ENCODE measurements around the gene SERINC2.
"Not testable (repeated sequence)": the region's sequence is repeated elsewhere in the genome, so short reads cannot be mapped to it uniquely, and the experiment has no call there.

The SERINC2 gene

DNA sequence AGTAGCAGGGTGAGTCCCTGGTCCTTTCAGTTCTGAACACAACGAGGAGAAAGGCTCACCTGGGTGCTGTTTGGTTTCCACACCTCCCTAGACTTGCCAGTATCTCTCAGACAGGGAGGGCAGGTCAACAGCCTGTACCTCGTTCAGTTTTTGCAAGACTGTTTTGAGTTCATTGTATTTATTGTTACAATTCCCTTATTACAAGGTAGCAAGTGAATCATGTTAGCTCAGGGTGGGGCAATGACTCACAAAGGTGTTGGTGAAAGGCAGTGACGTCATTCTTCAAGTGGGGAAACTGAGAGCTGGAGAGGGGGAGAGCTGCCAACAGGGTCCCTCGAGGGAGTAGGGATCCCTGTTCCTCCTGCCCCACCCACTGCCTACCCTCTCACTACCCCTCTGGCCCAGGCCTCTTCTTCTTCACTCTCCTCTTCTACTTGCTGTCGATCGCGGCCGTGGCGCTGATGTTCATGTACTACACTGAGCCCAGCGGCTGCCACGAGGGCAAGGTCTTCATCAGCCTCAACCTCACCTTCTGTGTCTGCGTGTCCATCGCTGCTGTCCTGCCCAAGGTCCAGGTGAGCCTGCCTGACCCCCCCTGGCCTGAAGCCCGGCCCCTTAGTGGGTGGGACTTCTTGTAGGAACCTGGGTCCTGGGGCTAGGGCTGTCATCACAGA, 13.4 kb downstream of the SERINC2 start:
- Histone ChIP-seq H3K4me3 (no peak overlapping the region), H3K27ac (no peak overlapping the region)
- DNase-seq (ENCODE audit: low spot score) = no peak
- TF ChIP-seq, protein P1, sequence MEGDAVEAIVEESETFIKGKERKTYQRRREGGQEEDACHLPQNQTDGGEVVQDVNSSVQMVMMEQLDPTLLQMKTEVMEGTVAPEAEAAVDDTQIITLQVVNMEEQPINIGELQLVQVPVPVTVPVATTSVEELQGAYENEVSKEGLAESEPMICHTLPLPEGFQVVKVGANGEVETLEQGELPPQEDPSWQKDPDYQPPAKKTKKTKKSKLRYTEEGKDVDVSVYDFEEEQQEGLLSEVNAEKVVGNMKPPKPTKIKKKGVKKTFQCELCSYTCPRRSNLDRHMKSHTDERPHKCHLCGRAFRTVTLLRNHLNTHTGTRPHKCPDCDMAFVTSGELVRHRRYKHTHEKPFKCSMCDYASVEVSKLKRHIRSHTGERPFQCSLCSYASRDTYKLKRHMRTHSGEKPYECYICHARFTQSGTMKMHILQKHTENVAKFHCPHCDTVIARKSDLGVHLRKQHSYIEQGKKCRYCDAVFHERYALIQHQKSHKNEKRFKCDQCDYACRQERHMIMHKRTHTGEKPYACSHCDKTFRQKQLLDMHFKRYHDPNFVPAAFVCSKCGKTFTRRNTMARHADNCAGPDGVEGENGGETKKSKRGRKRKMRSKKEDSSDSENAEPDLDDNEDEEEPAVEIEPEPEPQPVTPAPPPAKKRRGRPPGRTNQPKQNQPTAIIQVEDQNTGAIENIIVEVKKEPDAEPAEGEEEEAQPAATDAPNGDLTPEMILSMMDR (IDR thresholded peaks at IDR 0.05) = no peak

DNA sequence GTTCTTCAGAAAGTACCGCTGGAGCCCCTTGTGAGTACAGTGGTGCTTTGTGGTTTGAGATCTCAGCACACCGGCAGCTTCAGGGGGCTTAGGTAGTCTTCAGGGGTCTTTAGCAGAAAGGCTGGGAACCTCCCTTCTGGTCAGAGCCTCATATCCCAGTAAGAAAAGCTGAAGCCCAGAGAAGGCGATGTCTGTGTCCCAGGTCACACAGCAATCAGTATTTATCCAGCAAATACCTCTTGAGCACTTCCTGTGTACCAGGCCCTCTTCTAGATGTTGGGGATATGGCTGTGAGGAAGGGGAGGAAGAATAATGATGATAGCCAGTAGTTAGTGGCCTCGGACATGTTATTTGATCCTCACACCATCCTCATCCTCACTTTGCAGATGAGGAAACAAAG, 14.3 kb downstream of the SERINC2 start:
- H3K27ac ChIP-seq = no peak overlapping the region
- TF ChIP-seq, protein P1 (IDR thresholded peaks at IDR 0.05) = no peak
- DNase-seq (ENCODE audit: low spot score) = no peak
- no peak overlapping the region for H3K4me3 ChIP-seq

DNA sequence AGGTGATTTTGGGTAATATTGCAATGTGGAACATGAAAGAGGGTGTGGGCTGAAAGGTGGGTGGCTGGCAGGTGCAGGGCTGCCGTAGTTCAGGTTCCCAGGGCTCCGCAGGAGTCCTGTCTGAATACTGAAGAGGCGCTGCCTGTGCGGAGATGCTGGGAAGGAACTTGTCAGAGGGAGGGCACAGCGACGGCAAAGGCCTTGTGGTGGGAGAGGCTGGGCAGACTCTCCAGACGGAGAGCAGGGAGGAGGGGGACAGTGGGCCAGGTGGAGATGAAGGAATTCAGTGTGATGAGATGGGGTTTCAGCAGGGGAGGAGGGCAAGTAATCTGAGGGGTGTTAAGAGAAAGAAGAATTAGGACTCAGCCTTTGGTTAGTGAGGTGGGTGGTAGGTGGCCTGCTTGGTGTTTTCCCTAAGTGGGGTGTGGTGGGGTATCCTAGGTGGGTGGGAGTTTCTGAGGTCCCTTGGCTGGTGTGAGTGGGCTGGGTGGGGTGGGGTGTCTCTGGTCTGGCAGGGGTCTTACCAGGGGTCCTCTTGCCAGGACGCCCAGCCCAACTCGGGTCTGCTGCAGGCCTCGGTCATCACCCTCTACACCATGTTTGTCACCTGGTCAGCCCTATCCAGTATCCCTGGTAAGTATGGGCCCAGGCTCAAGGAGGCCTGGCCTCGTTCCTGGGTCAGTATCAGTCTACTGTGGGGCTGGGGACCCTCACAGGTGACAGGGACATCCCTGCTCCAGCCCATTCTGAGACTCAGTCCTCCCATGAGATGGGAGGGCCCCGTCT, 15.6 kb downstream of the SERINC2 start:
- no peak for DNase-seq (ENCODE audit: low spot score)
- TF ChIP-seq, protein P1 (IDR thresholded peaks at IDR 0.05) = no peak
- Histone ChIP-seq H3K27ac (no peak overlapping the region), H3K4me3 (no peak overlapping the region)

DNA sequence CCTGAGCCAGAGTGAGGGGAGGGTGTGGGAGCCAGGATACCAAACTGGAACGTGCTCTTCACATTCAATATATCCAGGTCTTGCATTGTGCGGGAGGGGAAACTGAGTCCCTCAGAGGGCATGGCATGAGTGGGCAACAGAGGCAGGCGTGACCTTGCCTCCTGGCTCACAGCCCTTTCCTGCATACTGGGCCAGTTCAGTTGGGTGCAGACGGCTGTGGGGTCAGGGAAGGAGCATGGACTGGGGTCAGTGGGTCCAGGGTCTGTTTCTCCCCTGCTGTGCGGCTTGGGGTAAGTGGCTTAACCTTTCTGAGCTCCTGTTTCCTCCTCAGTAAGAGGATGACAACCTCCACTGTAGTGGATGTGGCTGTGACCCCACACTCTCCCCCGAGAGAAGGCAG, 16.6 kb downstream of the SERINC2 start:
- TF ChIP-seq, protein P1 (IDR thresholded peaks at IDR 0.05) = no peak
- Histone ChIP-seq H3K27ac (no peak overlapping the region), H3K4me3 (no peak overlapping the region)
- no peak for DNase-seq (ENCODE audit: low spot score)

DNA sequence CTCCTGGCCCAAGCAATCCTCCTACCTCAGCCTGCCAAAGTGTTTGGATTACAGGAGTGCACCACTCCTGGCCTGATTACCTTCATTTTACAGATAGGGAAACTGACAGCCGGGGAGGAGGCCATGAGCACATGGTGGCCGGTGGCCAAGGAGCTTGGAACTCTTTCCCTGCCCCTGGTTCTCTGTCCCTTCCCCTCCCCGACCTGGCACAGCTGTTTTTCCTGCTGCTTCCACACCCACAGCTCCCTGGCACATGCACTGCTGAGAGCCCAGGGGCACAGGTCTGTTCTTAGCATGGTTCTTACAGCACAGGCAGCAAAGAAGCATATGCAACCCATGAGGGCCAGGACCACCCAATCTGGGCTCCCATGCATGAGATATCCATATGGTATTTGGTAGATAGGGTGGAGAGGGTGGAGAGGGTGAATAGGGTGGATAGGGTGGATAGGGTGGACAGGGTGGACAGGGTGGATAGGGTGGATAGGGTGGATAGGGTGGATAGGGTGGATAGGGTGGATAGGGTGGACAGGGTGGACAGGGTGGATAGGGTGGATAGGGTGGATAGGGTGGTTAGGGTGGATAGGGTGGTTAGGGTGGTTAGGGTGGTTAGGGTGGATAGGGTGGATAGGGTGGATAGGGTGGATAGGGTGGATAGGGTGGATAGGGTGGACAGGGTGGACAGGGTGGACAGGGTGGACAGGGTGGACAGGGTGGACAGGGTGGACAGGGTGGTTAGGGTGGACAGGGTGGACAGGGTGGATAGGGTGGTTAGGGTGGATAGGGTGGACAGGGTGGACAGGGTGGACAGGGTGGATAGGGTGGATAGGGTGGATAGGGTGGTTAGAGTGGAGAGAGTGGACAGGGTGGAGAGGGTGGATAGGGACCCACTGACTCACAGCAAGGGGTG, 18.6 kb downstream of the SERINC2 start:
- H3K27ac ChIP-seq = not testable (repeated sequence)

DNA sequence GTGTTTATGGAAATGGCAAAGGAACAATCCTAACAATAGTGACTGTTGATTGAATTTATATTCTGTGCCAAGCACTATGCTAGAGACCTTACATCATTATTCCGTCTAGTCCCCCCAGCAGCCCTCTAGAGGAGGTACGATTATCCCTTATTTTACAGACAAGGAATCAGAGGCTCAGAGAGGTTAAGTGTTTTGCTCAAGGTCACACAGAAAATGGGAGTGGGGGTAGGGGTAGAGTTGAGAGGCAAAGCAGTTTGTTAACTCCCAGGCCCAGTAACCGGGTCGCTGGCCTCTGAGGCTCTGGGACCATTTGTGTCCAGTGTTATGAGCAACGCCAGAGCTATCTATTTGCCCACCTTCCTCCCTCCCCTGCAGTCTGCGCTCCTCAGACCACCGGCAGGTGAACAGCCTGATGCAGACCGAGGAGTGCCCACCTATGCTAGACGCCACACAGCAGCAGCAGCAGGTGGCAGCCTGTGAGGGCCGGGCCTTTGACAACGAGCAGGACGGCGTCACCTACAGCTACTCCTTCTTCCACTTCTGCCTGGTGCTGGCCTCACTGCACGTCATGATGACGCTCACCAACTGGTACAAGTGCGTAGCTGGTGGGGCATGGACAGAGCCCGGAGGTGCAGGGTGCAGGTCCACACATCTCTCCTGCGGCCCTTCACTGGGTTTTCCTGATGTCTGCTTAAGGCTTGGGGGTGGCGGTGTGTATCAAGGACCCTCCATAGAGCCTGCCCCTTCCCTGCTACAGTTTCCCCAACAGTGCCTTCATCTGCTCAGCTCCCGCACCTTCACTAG, 19.8 kb downstream of the SERINC2 start:
- DNase-seq (ENCODE audit: low spot score) = no peak
- H3K27ac ChIP-seq = no peak overlapping the region
- H3K4me3 ChIP-seq = no peak overlapping the region
- TF ChIP-seq, protein P1 (IDR thresholded peaks at IDR 0.05) = no peak

More for the DNA sequence above, 18.6 kb downstream of the SERINC2 start:
- H3K4me3 ChIP-seq; DNase-seq (ENCODE audit: low spot score): not testable (repeated sequence)

All from coronary artery (tissue), 2 donors.